HG03442 (cell line): ENCODE measurements around the gene USP32.
"Not testable (repeated sequence)": the region's sequence is repeated elsewhere in the genome, so short reads cannot be mapped to it uniquely, and the experiment has no call there.

Source experiments
- ATAC-seq: cut with Tn5 transposase; IDR thresholded peaks from one replicate; pipeline ENCODE4 v1.9.1; 2021; ENCODE audit warnings: mild to moderate bottlenecking, moderate library complexity; ENCODE audit not compliant: unreplicated experiment

The USP32 gene

GRCh38 chr17:60333628-60334031 is 58.3 kb downstream of the USP32 start:
- ATAC-seq: no peak

- not testable (repeated sequence) for ATAC-seq
Observed at GRCh38 chr17:60333072-60333471, 58.9 kb downstream of the USP32 start.

GRCh38 chr17:60332574-60332973 is 59.4 kb downstream of the USP32 start:
- ATAC-seq: no peak

GRCh38 chr17:60330731-60331130 is 61.2 kb downstream of the USP32 start:
- no peak for ATAC-seq

GRCh38 chr17:60328679-60329078 is 63.3 kb downstream of the USP32 start:
- no peak for ATAC-seq

GRCh38 chr17:60327901-60328273 is 64.0 kb downstream of the USP32 start:
- no peak for ATAC-seq

GRCh38 chr17:60327134-60327900 is 64.6 kb downstream of the USP32 start:
- ATAC-seq: no peak

GRCh38 chr17:60326702-60327101 is 65.2 kb downstream of the USP32 start:
- no peak for ATAC-seq

GRCh38 chr17:60325730-60326524 is 66.0 kb downstream of the USP32 start:
- ATAC-seq: no peak

GRCh38 chr17:60323754-60324153 is 68.2 kb downstream of the USP32 start:
- no peak for ATAC-seq

- no peak for ATAC-seq
Observed at GRCh38 chr17:60322056-60322387, 69.9 kb downstream of the USP32 start.

GRCh38 chr17:60321336-60322055 is 70.4 kb downstream of the USP32 start:
- no peak for ATAC-seq

- no peak for ATAC-seq
Observed at GRCh38 chr17:60318830-60319229, 73.1 kb downstream of the USP32 start.

- ATAC-seq: no peak
Observed at GRCh38 chr17:60318326-60318725, 73.6 kb downstream of the USP32 start.

GRCh38 chr17:60315650-60316049 is 76.3 kb downstream of the USP32 start:
- no peak for ATAC-seq

GRCh38 chr17:60314900-60315299 is 77.0 kb downstream of the USP32 start:
- not testable (repeated sequence) for ATAC-seq

GRCh38 chr17:60314423-60314822 is 77.5 kb downstream of the USP32 start:
- no peak for ATAC-seq

- ATAC-seq: no peak
Observed at GRCh38 chr17:60311936-60312335, 80.0 kb downstream of the USP32 start.

- ATAC-seq: no peak
Observed at GRCh38 chr17:60311186-60311585, 80.7 kb downstream of the USP32 start.

- peak; percentile 66 for ATAC-seq
Observed at GRCh38 chr17:60305141-60305540, 86.8 kb downstream of the USP32 start.

- no peak for ATAC-seq
Observed at GRCh38 chr17:60304502-60304901, 87.4 kb downstream of the USP32 start.
